ENCODE data around the gene KRT78.
"Not testable (repeated sequence)": the region's sequence is repeated elsewhere in the genome, so short reads cannot be mapped to it uniquely, and the experiment has no call there.

KRT78 gene

GRCh38 chr12:52796429-52796794 lies 52.4 kb downstream of the KRT78 start:
- DNase-seq (ENCODE audit: low spot score) = no peak

GRCh38 chr12:52795694-52796428 lies 52.9 kb downstream of the KRT78 start, which contains the start of gene KRT3:
KRT3 (minus strand) TSS chr12:52796117; CDS start chr12:52796042, 75 bp downstream.
- no peak for DNase-seq (ENCODE audit: low spot score)

GRCh38 chr12:52795332-52795674 lies 53.5 kb downstream of the KRT78 start:
- DNase-seq (ENCODE audit: low spot score) = not testable (repeated sequence)

GRCh38 chr12:52794479-52795331 lies 54.1 kb downstream of the KRT78 start:
- no peak for DNase-seq (ENCODE audit: low spot score)

GRCh38 chr12:52792185-52793029 lies 56.4 kb downstream of the KRT78 start:
- DNase-seq (ENCODE audit: low spot score) = no peak

GRCh38 chr12:52791271-52792184 lies 57.3 kb downstream of the KRT78 start:
- DNase-seq (ENCODE audit: low spot score) = no peak

- DNase-seq (ENCODE audit: low spot score) = no peak
These were observed 58.1 kb downstream of the KRT78 start for GRCh38 chr12:52790427-52791270.

- DNase-seq (ENCODE audit: low spot score) = no peak
These were observed 59.0 kb downstream of the KRT78 start for GRCh38 chr12:52789637-52790426.

GRCh38 chr12:52788876-52789636 lies 59.7 kb downstream of the KRT78 start:
- DNase-seq (ENCODE audit: low spot score) = no peak

GRCh38 chr12:52788192-52788875 lies 60.5 kb downstream of the KRT78 start:
- no peak for DNase-seq (ENCODE audit: low spot score)
